HL-60 (cell line): ENCODE results near the gene MAD1L1.

Experiments used
- DNase-seq, 2 experiments: peaks; one replicate each; pipeline ENCODE4 v3.0.0-alpha.2; 2010 to 2020; ENCODE audit warnings: low read depth in 1 of 2, low spot score in 1 of 2
- H3K27ac ChIP-seq: fragments of 250-450 bp; sonication (Bioruptor Pico); replicated peaks from 2 replicates; pipeline ENCODE4 v1.5.1; 2020; ENCODE audit warnings: mild to moderate bottlenecking, moderate library complexity
- H3K27me3 ChIP-seq: fragments of 250-450 bp; sonication (Bioruptor Pico); 2 replicates; pipeline ENCODE4 v1.5.1; 2021; ENCODE audit warnings: mild to moderate bottlenecking, moderate library complexity; ENCODE audit not compliant: insufficient read depth, poor library complexity, severe bottlenecking
- H3K4me3 ChIP-seq: replicated peaks from 2 replicates; pipeline ENCODE4 v1.5.1; 2011; ENCODE audit warnings: mild to moderate bottlenecking, control low read depth, low read length; ENCODE audit not compliant: insufficient read depth
- CTCF ChIP-seq: IDR thresholded peaks from one replicate; pipeline ENCODE4 v1.5.1; 2011; ENCODE audit warnings: low read length, control low read depth, inconsistent platforms; ENCODE audit not compliant: insufficient read depth
- GABPA ChIP-seq: IDR thresholded peaks from 2 replicates; pipeline ENCODE4 v1.6.1; 2012; ENCODE audit warnings: low read depth
- POLR2AphosphoS5 ChIP-seq: IDR thresholded peaks from 2 replicates; pipeline ENCODE4 v1.6.1; 2012; ENCODE audit warnings: low read depth
- REST ChIP-seq: IDR thresholded peaks from 2 replicates; pipeline ENCODE4 v1.6.1; 2012; ENCODE audit warnings: low read depth; ENCODE audit not compliant: insufficient replicate concordance
- SPI1 ChIP-seq: IDR thresholded peaks from 2 replicates; pipeline ENCODE4 v1.6.1; 2012; ENCODE audit warnings: low read depth, mild to moderate bottlenecking, borderline replicate concordance

The MAD1L1 gene

DNA sequence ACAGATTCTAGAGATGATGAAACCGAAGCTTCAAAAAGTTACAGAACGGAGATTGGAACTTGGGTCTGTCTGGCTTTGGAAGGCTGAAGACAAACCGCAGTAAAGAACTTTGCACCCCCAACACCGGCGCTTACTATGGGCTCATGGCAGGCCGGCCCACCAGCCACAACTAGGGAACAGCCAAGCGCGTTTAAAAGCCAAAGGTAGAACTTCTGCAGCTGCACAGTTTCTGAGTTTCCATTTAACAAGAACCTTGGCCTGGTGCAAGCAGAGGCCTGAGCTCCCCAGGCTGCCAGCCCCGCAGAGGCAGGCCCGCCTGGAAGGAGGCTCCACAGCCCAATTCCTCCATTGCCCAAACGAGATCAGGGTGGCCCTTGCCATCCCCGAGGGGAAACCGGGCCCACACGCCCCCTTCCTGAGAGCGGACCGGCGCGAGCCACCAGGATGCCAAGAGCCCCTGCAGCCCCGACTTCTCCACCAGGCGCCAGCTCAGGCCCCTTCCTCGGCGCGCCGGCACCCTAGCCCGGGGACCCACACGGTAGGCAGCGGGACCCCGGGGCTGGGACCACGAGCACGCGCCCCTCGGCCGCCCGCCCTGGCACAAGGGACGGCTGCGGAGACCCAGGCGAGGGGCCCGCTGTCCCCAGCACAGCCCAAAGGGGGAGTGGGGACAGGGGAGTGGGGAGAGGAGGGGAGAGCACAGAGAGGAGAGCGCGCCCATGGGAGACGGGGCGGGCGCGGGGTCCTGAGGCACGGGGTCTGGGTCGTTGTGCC lies 566 bp downstream of the MAD1L1 start:
- no peaks in the 10 kb centered on the region for H3K27me3 ChIP-seq
- TF ChIP-seq CTCF (no peak), SPI1 (no peak), POLR2AphosphoS5 (no peak), REST (no peak), GABPA (no peak)
- peak overlapping the region; percentile 70 for H3K27ac ChIP-seq
- peak overlapping the region; percentile 96 for H3K4me3 ChIP-seq
- peak in 1 of 2 experiments; percentile 31 for DNase-seq

DNA sequence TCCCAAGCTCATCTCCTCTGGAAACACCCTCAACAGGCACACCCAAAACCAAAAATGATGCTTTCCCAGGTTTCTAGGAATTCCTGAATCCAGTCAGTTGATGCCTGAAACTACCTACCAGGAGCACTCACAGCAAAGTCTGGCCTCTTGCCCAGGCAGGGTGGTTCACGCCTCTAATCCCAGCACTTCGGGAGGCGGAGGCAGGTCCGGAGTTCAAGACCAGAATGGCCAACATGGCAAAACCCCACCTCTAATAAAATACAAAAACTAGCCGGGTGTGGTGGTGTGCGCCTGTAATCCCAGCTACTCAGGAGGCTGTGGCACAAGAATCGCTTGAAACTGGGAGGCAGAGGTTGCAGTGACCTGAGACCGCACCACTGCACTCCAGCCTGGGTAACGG lies 1.9 kb downstream of the MAD1L1 start:
- Histone ChIP-seq H3K27me3 (no peaks in the 10 kb centered on the region), H3K4me3 (no peak overlapping the region), H3K27ac (no peak overlapping the region)
- no peak for TF ChIP-seq CTCF
- TF ChIP-seq SPI1: no peak
- TF ChIP-seq GABPA: no peak
- no peak for TF ChIP-seq REST
- no peak for TF ChIP-seq POLR2AphosphoS5
- DNase-seq: no peak

DNA sequence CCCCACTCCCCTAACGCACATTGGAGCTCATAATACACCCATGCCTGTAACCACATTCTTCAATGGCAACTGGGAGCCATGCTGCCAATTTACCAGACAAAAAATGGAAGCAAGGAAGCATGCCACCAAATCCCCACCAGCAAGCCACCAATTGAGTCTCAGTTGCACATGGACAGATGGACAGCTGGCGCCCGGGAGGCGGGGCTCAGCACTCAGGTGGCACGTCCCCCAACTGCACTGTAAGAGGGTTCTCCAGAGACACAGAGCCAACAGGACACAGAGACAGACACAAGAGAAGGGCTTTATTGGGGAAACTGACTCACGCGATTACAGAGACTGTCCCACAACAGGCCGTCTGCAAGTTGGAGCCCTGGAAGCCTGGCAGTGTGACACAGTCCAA lies 2.5 kb downstream of the MAD1L1 start:
- Histone ChIP-seq H3K27ac (no peak overlapping the region), H3K27me3 (no peaks in the 10 kb centered on the region), H3K4me3 (no peak overlapping the region)
- no peak for DNase-seq
- TF ChIP-seq CTCF (no peak), GABPA (no peak), SPI1 (no peak), REST (no peak), POLR2AphosphoS5 (no peak)
